Measurements from ENCODE around the gene RAMP3. TPM values are rescaled to one million over a fixed set of nuclear protein-coding genes. Genes with fewer than 3 reads are reported as not detected.
"Not testable (repeated sequence)": the region's sequence is repeated elsewhere in the genome, so short reads cannot be mapped to it uniquely, and the experiment has no call there.

Gene RAMP3
- total RNA-seq, 2 experiments from 2014 or later = not detected

DNA sequence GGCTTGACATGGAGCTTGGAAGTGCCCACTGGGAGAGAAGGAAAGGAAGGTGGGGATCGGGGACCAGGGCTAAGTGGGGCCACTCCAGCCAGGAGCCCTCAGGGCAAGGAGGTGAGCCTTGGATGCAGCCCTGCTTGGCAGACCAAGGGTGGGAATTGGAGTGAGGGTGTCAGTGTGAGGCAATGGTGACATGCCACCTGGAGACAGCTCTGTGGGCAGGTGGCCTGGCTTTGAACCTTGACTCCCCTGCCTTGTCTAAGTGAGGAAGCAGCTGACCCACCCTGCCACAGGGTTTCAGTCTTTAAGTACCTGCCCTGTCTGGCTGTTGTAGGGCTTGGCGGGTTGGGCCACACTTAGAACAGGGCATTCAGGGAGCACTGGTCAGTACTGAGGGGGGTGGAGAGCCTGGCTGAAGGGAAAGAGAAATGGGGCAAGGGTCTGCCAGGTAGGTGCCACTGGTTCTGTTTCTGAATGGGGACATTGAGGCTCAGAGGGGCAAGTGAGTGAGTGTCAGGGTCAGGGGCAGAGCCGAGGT is 4.8 kb downstream of the RAMP3 start:
- peaks cover 14% of the 10 kb centered on the region for H3K4me1 Mint-ChIP-seq
- no peak overlapping the region for H3K27ac Mint-ChIP-seq
- no peak overlapping the region for H3K4me3 Mint-ChIP-seq
- H3K36me3 Mint-ChIP-seq (ENCODE audit: low read depth) = no peaks in the 10 kb centered on the region
- DNase-seq = no peak
- H3K9me3 Mint-ChIP-seq = peaks cover 5% of the 10 kb centered on the region
- CTCF ChIA-PET = no interaction called here
- peaks cover 42% of the 10 kb centered on the region for H3K27me3 Mint-ChIP-seq
- POLR2A ChIA-PET = no interaction called here

DNA sequence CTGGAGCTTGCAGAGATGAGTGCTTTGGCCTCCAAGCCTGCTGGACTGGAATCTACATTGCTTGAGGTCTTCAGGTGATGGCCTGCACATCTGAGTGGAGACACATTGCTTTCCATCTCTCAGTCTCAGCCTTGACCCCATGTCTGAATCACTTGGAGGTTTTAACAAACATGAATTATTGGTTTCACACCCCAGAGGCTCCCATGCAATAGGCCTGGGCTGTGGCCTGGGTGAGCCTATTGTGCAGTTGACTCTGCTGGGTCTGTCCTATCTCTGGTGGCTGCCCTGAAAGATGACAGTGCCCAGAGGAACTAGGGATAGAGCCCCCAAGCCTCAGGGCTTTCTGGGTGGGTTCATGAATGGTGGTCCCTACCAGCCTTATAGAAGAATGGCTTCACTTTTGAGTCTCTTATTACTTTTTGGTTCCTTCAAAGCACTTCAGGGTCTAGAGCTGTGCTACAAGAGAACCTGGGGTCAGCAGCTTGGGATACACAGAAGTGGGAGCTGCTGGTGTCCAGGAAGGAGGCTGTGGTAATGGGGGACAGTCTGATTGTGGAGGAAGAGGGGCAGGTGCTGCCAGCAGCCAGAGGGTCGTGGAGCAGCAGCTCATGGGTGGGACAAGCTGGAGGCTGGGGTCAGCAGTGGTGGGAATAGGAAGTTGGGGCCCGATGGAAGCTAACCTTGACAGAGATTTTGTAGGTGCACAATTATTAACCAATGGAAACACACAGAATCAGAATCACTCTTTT is 5.5 kb downstream of the RAMP3 start:
- no peak for DNase-seq
- no peaks in the 10 kb centered on the region for H3K36me3 Mint-ChIP-seq (ENCODE audit: low read depth)
- no peak overlapping the region for H3K27ac Mint-ChIP-seq
- peaks cover 14% of the 10 kb centered on the region for H3K4me1 Mint-ChIP-seq
- no peak overlapping the region for H3K4me3 Mint-ChIP-seq
- H3K27me3 Mint-ChIP-seq = peaks cover 41% of the 10 kb centered on the region
- H3K9me3 Mint-ChIP-seq = peaks cover 5% of the 10 kb centered on the region
- CTCF ChIA-PET = interaction anchor here (1.4 kb wide), 1 partner anchor 97 kb away, joined by 4 read pairs; no protein-coding TSS in a partner anchor
- POLR2A ChIA-PET = no interaction called here

DNA sequence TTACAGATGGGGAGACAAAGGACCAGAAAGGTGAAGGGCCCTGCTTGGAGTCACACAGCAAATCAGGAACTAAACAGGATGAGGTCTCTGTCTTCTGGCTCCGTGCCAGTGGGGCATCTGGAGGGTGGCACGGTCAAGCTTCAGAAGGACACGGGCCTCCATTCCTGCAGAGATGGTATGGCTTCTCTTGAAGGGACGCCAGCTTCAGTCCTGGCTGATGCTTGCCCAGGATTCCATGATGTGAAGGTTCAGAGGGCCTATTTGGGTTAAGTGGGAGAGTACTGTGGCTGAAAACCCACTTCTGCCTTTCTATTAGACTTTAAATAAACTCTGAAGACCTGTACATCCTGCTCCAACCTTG is 6.1 kb downstream of the RAMP3 start:
- Mint-ChIP-seq H3K4me3 (no peak overlapping the region), H3K9me3 (peaks cover 5% of the 10 kb centered on the region), H3K27me3 (peaks cover 37% of the 10 kb centered on the region), H3K27ac (no peak overlapping the region), H3K36me3 (ENCODE audit: low read depth) (no peaks in the 10 kb centered on the region), H3K4me1 (peaks cover 14% of the 10 kb centered on the region)
- ChIA-PET POLR2A (no interaction called here), CTCF (interaction anchor here (1.4 kb wide), 1 partner anchor 96 kb away, joined by 4 read pairs; no protein-coding TSS in a partner anchor)
- DNase-seq = no peak

DNA sequence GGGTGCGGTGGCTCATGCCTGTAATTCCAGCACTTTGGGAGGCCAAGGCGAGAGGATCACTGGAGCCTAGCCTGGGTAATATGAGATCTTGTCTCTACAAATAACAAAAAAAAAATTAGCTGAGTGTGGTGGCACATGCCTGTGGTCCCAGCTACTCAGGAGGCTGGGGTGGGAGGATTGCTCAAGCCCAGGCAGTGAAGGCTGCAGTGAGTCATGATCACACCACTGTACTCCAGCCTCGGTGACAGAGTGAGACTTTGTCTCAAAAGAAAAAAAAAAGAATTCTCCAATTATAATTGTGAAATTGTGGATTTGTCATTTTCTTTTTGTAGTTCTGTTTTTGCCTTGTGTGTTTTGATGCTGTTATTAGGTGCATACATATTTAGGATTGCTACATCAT is 6.7 kb downstream of the RAMP3 start:
- CTCF ChIA-PET = interaction anchor here (1.4 kb wide), 1 partner anchor 96 kb away, joined by 4 read pairs; no protein-coding TSS in a partner anchor
- Mint-ChIP-seq H3K4me1 (peaks cover 14% of the 10 kb centered on the region), H3K27me3 (peaks cover 37% of the 10 kb centered on the region)
- H3K36me3 Mint-ChIP-seq (ENCODE audit: low read depth); H3K27ac Mint-ChIP-seq; H3K9me3 Mint-ChIP-seq; POLR2A ChIA-PET; DNase-seq; H3K4me3 Mint-ChIP-seq: not testable (repeated sequence)

DNA sequence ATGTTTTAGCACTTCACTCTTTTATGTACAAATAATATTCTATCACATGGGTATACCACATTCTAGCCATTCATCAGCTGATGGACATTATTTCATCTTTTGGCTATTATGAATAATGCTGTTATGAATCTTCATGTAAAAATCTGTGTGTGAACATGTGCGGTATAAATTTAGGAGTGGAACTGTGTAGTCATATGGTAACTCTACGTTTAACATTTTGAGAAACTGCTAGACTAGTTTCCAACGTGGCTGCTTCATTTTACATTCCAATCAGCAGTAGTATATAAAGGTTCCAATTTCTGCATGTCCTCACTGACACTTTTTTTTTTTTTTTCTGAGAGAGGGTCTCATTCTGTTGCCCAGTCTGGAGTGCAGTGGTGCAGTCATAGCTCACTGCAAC is 8.3 kb downstream of the RAMP3 start:
- H3K9me3 Mint-ChIP-seq = peaks cover 5% of the 10 kb centered on the region
- peaks cover 5% of the 10 kb centered on the region for H3K4me1 Mint-ChIP-seq
- CTCF ChIA-PET = no interaction called here
- peaks cover 38% of the 10 kb centered on the region for H3K27me3 Mint-ChIP-seq
- DNase-seq = no peak
- POLR2A ChIA-PET = no interaction called here
- H3K27ac Mint-ChIP-seq = no peak overlapping the region
- H3K4me3 Mint-ChIP-seq = no peak overlapping the region
- H3K36me3 Mint-ChIP-seq (ENCODE audit: low read depth) = no peaks in the 10 kb centered on the region

DNA sequence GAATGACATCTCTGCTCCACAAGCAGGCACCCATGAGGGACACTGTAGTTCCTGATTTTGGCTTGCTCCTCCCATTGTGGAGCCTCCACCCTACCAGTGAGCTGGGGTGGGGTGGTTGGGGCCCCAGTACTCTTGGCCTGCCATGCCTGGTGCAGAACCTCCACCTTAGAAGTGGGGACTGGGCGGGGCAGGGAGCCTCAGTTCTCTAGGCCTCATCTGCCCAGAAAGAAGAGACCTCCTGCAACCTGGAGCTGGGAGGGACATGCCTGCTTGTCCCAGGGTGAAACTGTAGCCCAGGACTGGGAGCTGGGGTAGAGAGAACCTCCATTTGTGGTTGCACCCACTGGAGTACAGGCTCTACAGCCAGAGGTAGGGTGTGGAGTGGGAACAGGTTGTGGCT is 14.4 kb downstream of the RAMP3 start:
- no peak overlapping the region for H3K4me3 Mint-ChIP-seq
- H3K9me3 Mint-ChIP-seq = no peaks in the 10 kb centered on the region
- no peak overlapping the region for H3K27ac Mint-ChIP-seq
- ChIA-PET POLR2A (no interaction called here), CTCF (interaction anchor here (0.6 kb wide), 1 partner anchor 279 kb away, joined by 5 read pairs; no protein-coding TSS in a partner anchor)
- H3K27me3 Mint-ChIP-seq = peaks cover 17% of the 10 kb centered on the region
- H3K36me3 Mint-ChIP-seq (ENCODE audit: low read depth) = no peaks in the 10 kb centered on the region
- H3K4me1 Mint-ChIP-seq = no peaks in the 10 kb centered on the region
- no peak for DNase-seq

DNA sequence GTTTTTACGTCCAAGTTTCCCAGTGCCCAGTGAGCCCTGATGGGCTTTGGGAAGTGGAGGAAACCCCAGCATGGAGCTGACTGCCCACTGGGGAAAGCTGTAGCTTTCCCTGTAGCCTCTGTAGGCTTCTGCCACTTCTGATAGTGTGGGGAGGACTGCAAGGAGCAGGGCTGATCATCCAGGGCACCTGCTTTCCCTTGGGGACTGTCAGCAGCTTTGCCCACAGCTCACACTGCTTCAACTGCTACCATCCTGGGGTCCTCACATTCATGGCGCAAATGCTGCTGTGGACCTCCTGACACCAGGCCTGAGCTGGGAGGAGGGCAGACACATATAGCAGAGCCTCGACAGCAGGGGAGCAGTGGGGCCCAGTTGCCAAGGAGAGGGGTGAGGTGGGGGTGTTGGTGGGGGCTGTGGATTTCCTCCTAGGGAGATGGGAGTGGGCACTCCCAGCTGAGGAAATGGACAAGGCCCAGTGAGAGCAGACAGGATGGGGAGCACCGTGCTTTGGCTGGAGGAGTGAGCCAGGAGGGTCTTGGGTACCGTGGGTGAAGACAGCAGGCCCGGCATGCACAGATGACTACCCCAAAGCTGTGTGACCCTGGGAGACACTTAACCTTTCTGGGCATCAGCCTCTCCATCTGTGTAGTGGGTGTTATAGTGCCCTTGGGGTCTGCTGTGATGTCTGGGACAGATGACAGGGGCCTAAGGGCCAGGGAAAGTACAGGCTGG is 16.2 kb downstream of the RAMP3 start:
- Mint-ChIP-seq H3K4me1 (no peaks in the 10 kb centered on the region), H3K27ac (no peak overlapping the region), H3K4me3 (no peak overlapping the region), H3K9me3 (no peaks in the 10 kb centered on the region), H3K36me3 (ENCODE audit: low read depth) (no peaks in the 10 kb centered on the region), H3K27me3 (peaks cover 14% of the 10 kb centered on the region)
- POLR2A ChIA-PET = no interaction called here
- DNase-seq = no peak
- CTCF ChIA-PET = interaction anchor here (0.7 kb wide), 1 partner anchor 87 kb away, joined by 3 read pairs; no protein-coding TSS in a partner anchor

DNA sequence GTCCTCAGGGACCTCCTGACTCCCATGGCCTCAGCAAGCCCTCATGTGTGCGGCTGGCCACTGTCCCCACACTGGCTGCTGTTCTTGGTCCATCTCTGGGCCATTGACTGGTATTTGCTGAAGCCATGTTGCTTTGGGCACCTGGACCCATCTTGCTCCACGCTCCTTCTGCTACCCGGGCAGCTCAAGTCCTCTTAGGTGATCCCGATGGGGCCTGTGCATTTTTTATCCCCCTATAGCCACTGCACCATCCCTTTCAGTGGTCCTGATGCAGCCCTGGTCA is 16.7 kb downstream of the RAMP3 start:
- Mint-ChIP-seq H3K27ac (no peak overlapping the region), H3K36me3 (ENCODE audit: low read depth) (no peaks in the 10 kb centered on the region), H3K4me1 (no peaks in the 10 kb centered on the region), H3K4me3 (no peak overlapping the region), H3K27me3 (peaks cover 12% of the 10 kb centered on the region), H3K9me3 (no peaks in the 10 kb centered on the region)
- no peak for DNase-seq
- CTCF ChIA-PET = no interaction called here
- POLR2A ChIA-PET = no interaction called here

DNA sequence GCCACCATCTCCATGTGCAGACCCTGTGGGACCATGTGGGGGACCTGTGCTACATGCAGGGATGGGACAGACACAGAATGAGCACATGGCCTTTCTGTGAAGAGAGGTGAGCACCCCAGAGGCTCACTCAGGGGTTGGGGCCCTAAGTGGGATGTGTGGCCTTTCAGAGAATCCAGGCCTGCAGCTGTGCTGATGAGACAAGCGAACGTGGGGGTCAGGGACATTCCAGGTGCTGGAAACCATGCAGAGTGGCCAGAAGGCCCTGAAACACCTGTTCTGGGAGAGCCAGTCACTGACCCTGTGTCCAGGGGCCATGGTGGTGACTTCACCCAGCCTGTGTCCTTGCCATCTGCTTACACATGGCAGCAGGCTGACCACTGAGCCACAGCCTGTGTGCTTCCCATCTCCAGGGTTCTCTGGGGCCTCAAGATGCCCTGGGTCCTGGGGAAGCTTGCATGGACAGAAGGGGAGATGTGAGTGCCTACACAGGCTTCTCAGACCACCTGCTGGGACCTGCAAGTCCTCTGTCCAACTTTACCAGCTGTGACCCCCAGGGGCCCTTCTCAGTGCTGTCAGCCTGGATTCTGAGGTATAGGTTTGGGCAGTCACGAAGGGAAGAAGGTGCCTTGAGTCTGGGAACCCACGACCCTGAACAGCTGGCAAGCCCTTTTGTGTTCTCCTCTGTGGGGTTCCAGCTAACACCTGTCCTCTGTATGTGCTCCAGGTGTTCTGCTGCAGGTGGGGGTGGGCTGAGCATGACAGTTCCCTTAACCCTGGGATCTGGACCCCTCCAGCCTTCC is 17.6 kb downstream of the RAMP3 start:
- no peak for DNase-seq
- H3K4me1 Mint-ChIP-seq = no peaks in the 10 kb centered on the region
- no peak overlapping the region for H3K27ac Mint-ChIP-seq
- no peak overlapping the region for H3K4me3 Mint-ChIP-seq
- no peaks in the 10 kb centered on the region for H3K9me3 Mint-ChIP-seq
- ChIA-PET CTCF (no interaction called here), POLR2A (no interaction called here)
- H3K27me3 Mint-ChIP-seq = peaks cover 13% of the 10 kb centered on the region
- no peaks in the 10 kb centered on the region for H3K36me3 Mint-ChIP-seq (ENCODE audit: low read depth)

DNA sequence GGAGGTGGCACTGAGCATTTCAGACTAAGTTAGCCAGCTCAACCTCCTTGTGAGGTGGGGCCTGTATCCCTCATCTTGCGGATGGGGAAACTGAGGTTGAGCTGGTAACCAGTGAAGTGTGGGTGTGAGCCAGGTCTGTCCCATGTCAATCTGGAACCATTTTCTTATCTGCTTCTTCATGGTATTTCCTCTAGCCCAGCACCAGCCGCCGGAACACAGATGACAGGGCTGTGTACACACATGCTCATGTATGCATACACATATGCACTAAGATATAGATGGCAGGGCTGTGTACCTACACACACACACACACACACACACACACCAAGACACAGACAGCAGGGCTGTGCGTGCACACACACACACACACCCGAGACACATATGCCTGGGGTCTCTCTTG is 18.5 kb downstream of the RAMP3 start:
- Mint-ChIP-seq H3K27ac (no peak overlapping the region), H3K36me3 (ENCODE audit: low read depth) (no peaks in the 10 kb centered on the region), H3K27me3 (peaks cover 10% of the 10 kb centered on the region), H3K9me3 (no peaks in the 10 kb centered on the region), H3K4me1 (no peaks in the 10 kb centered on the region), H3K4me3 (no peak overlapping the region)
- ChIA-PET POLR2A (no interaction called here), CTCF (no interaction called here)
- no peak for DNase-seq

DNA sequence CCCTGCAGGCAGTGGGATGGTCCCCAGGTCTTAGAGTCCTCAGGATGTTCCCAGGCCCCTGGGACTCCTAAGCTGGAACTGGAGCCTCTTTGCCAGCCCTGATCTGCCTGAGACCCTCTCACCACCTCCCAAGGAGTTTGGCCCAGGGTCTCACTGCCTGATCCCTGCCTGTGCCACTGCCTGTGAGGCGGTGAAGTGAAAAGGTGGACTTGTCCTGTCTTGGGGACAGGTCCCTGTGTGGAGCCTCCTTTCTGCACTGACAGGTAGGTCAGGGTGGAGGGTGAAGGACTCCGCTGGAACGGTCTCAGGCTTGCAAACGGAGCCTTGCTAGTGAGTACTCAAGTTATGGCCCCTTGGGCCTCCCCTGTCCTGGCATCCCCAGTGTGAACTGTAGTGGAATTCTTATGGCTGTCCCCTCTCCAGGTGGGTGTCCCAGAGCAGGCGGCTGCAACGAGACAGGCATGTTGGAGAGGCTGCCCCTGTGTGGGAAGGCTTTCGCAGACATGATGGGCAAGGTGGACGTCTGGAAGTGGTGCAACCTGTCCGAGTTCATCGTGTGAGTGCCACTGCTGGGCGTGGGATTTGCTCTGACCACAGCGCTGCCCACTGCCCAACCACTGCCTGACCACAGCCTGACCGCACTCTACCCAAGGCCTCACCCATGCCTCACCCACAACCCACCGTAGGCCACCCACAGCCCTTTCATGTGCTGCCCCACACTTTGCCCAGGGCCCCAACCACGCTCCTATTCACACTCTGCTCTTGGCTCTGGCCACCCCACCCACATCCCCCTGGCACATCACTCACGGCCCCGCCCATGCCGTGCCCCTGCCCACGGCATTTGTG is 19.5 kb downstream of the RAMP3 start:
- DNase-seq = no peak
- H3K4me3 Mint-ChIP-seq = no peak overlapping the region
- H3K27me3 Mint-ChIP-seq = peaks cover 10% of the 10 kb centered on the region
- H3K36me3 Mint-ChIP-seq (ENCODE audit: low read depth) = no peaks in the 10 kb centered on the region
- H3K4me1 Mint-ChIP-seq = no peaks in the 10 kb centered on the region
- H3K27ac Mint-ChIP-seq = no peak overlapping the region
- H3K9me3 Mint-ChIP-seq = no peaks in the 10 kb centered on the region
- ChIA-PET CTCF (no interaction called here), POLR2A (no interaction called here)

DNA sequence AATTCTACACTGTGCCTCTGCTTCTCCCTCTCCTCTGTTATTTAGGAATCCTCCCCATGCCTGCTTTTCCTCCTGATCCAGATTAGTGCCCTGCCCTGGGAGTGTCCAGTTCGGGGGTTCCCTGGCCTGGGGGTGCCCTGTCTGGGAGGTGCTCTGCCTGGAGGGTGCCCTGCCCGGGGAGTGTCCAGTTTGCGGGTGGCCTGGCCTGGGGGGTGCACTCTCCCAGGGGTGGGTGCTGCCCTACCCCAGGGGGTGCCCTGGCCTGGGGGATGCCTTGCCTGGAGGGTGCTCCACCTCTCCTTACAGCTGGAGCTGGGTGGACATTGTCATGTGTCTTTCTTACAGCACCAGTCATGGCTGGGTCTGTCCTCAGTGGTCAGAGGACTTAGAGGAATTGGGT is 20.2 kb downstream of the RAMP3 start:
- CTCF ChIA-PET = no interaction called here
- Mint-ChIP-seq H3K27me3 (peaks cover 10% of the 10 kb centered on the region), H3K4me1 (no peaks in the 10 kb centered on the region), H3K4me3 (no peak overlapping the region), H3K36me3 (ENCODE audit: low read depth) (no peaks in the 10 kb centered on the region), H3K27ac (no peak overlapping the region), H3K9me3 (no peaks in the 10 kb centered on the region)
- POLR2A ChIA-PET = no interaction called here
- no peak for DNase-seq

All from activated CD4-positive, alpha-beta memory T cell treated with anti-CD3 and anti-CD28 coated beads, Interleukin-2, amount 10 ng/mL, durations not matched to agents 7 days and 5 days (primary cell).